NCI-H510A treated with DMSO at 0.1 percent for 48 hours (cell line): ENCODE data around the gene GH1.
A peak's percentile ranks its signal among the peaks of the same experiment; 100 is the strongest.
"Not testable (repeated sequence)": the region's sequence is repeated elsewhere in the genome, so short reads cannot be mapped to it uniquely, and the experiment has no call there.

ENCODE experiments used
- DNase-seq: peaks from one replicate; lab custom pipeline; 2025; lab: John Stamatoyannopoulos, UW

Gene GH1

GRCh38 chr17:63918789-63919305 is at the start of gene GH1:
GH1 (minus strand) TSS chr17:63918839; CDS start chr17:63918776, 63 bp downstream.
- not testable (repeated sequence) for DNase-seq

- no peak for DNase-seq
Measured at GRCh38 chr17:63967953-63968352, 49.3 kb upstream of the GH1 start.

DNA sequence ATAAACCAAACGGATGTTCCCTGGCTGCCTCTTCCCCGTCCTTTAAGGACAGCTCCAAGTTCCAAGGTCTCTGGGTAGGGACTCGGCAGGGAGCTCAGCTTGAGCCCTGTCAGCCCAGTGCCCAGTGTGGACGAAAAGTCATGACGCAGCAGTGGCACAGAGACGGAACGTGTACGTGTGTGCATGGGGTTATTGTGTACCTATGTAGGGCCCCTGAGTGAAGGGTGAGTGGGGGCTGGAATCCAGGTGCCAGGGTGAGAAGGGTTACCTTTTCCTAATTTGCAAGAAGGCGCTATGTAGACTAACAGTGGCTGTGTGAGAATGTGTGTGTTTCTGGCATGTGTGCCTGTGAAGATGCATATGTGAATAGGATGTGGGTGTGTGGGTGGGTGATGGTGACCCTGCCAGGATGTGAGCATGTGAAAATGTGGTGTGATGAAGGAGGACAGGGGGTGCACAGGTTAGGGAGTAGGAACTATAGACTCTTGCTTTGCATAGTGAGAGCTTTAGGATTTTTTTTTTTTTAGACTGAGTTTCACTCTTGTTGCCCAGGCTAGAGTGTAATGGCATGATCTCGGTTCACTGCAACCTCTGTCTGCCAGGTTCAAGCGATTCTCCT is 48.1 kb upstream of the GH1 start:
- DNase-seq, result no peak

DNA sequence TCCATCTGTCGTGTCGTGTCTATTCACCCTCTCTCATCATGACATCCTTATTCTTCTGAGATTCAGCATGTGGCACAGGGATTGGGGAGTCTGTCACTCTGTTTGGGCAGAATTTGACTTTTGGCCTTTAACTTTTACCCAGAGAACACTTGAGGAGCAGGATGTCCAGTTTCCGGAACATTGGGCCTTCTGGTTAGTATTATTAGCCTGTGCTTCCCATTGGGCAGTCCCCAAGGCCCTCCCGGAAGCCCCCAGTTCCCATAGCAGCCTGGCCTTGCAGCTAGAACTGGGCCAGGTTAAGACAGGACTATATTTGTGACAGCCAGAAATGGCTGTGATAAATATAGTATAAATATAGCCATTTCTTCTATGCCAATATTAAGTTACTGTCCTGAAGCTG is 44.5 kb upstream of the GH1 start:
- no peak for DNase-seq

DNA sequence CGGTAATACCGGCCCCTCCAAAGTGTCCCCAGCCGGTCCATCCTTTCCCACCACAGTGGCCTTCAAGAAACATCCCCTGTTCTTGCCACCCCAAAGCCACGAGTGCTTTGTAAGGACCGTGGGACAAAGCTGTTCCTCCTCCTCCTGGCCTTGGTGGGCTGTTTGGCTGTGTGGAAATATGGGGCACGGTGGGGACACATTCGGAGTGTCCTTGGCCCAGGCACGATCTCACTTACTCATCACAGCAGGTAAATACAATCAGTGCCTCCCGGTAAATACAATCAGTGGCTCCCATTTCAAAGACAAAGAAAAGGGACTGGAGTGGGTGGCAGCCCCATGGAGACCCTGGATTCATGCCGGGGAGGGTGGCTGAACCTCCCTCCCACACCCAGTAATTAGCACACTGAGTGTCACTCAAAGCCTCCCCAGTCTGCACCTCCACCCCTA is 43.7 kb upstream of the GH1 start:
- no peak for DNase-seq

- DNase-seq, result no peak
Measured at GRCh38 chr17:63961355-63962212, 42.9 kb upstream of the GH1 start.

GRCh38 chr17:63960430-63960829 is 41.8 kb upstream of the GH1 start:
- no peak for DNase-seq

- DNase-seq, result no peak
Measured at GRCh38 chr17:63960006-63960405, 41.4 kb upstream of the GH1 start.

DNA sequence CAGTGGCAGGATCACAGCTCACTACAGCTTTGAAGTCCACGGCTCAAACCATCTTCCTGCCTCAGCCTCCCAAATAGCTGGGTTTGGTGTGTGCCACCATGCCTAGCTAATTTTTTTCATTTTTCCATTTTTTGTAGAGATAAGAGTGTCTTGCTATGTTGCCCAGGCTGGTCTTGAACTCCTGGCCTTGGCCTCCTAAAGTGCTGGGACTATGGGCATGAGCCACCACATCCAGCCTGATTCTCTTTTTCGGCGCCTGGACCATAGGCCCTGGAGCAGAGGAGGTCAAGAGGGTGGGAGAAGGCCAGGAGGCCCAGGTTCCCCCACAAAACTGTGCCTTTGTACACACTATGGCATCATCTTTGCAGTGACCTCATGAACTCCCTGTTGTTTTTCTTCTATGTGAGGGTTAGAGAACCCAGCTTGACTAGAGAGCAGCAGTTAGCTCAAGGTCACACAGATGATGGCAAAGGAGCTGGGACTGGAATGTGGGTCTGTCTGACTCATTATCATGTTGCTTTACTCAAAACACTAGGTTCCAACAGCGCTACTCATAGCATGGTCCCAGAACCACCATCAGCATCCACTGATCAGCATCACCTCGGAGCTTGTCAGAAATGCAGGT is 37.8 kb upstream of the GH1 start:
- no peak for DNase-seq

- no peak for DNase-seq
Measured at GRCh38 chr17:63955791-63956190, 37.2 kb upstream of the GH1 start.

GRCh38 chr17:63955232-63955631 is 36.6 kb upstream of the GH1 start:
- no peak for DNase-seq

- peak; percentile 81 for DNase-seq
Measured at GRCh38 chr17:63954402-63955063, 35.9 kb upstream of the GH1 start.

GRCh38 chr17:63950940-63951907 is 32.6 kb upstream of the GH1 start:
- peak; percentile 67 for DNase-seq

DNA sequence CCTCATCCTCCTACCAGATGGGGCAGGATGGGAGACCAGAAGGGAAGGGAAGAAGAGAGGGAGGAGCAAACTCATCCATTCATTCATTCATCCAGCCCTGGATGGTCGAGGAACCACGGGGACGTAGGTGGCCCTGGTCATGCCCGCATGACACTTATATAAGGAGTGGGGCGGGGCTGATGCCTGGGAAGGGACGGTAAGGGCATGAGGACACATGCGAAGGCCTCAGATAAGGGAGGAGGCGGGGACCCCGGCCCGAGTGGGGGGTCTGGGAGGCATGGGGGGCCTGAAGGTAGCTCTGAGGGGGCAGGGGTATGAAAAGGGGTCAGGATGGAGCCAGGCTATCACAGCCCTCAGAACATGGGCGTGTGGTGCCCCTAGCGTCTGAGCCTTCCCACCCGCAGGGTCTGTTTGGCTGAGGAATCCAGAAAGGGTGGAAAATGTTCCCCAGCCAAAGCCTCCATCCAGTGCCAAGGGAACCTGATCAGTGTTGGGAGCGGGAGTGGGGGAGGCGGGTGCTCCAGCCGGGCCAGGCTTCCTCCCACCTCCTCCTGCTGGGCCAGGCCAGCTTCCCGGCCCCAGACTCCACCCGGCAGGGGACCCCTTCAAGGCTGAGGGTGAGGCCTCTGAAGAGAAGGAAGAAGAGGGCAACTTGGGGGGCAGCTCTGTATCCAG is 31.1 kb upstream of the GH1 start:
- no peak for DNase-seq

- DNase-seq, result no peak
Measured at GRCh38 chr17:63948521-63948920, 29.9 kb upstream of the GH1 start.

GRCh38 chr17:63947711-63948330 is 29.2 kb upstream of the GH1 start:
- DNase-seq, result no peak

GRCh38 chr17:63946440-63947363 is 28.1 kb upstream of the GH1 start:
- peak; percentile 18 for DNase-seq

DNA sequence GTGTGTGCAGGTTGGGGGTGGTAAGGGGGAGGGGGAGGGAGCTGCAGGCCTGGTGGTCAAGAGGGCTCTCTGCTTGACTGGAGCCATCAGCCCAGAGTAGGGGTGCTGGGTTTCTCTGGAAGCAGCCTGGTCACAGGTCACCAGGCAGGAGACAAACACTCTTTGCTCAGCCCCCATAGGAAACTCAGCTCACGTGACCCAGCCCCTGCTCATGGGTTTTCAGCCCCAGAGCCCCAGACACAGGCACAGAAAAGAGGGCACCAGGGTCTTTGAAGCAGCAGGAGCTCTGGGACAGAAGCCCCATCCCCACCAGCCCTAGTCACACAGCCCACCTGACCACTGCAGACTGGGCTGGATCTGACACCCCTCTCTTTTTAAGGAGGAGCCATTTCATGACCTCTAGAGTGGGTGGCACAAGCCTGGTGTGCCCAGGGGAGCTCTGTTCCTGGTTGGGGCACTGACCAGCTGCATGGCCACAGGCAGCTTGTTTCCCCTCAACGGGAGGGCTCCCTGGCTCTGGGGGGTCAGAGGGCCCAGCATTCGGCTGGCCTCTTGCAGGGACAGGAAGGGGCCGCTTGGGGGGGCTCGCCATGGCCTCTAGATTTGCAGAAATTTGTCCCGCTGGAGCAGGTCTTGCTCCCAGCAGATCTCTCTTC is 27.3 kb upstream of the GH1 start:
- DNase-seq, result no peak
